ENCODE results near the gene PCDH9.

The PCDH9 gene

DNA sequence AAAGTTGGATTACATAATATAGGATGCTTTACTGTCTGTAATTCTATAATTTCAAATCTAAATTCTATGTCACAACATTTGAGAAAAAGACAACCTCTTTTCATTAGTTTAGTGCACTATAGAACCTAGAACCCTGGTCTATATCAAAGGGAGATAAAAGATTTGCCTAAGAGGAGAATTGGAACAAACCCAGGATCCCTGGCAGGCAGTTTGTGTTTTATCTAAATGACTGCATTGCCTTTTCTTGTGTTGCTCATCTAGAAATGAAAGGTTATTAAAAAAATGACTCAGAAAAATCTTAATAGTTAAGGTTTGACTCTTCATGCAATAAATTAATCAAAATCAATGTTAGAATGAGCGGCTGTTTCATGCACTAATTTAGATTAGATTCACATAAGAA, 96.7 kb downstream of the PCDH9 start:
- H3K4me3 ChIP-seq (replicated peaks; ENCODE audit: insufficient read depth, low read length) = no peak overlapping the region
- TF ChIP-seq SPI1 (IDR thresholded peaks at IDR 0.05; ENCODE audit: borderline replicate concordance, low read depth) = no peak
- TF ChIP-seq, protein P1, sequence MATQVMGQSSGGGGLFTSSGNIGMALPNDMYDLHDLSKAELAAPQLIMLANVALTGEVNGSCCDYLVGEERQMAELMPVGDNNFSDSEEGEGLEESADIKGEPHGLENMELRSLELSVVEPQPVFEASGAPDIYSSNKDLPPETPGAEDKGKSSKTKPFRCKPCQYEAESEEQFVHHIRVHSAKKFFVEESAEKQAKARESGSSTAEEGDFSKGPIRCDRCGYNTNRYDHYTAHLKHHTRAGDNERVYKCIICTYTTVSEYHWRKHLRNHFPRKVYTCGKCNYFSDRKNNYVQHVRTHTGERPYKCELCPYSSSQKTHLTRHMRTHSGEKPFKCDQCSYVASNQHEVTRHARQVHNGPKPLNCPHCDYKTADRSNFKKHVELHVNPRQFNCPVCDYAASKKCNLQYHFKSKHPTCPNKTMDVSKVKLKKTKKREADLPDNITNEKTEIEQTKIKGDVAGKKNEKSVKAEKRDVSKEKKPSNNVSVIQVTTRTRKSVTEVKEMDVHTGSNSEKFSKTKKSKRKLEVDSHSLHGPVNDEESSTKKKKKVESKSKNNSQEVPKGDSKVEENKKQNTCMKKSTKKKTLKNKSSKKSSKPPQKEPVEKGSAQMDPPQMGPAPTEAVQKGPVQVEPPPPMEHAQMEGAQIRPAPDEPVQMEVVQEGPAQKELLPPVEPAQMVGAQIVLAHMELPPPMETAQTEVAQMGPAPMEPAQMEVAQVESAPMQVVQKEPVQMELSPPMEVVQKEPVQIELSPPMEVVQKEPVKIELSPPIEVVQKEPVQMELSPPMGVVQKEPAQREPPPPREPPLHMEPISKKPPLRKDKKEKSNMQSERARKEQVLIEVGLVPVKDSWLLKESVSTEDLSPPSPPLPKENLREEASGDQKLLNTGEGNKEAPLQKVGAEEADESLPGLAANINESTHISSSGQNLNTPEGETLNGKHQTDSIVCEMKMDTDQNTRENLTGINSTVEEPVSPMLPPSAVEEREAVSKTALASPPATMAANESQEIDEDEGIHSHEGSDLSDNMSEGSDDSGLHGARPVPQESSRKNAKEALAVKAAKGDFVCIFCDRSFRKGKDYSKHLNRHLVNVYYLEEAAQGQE (IDR thresholded peaks at IDR 0.05; ENCODE audit: insufficient replicate concordance, low read depth) = no peak
- TF ChIP-seq, protein P2, sequence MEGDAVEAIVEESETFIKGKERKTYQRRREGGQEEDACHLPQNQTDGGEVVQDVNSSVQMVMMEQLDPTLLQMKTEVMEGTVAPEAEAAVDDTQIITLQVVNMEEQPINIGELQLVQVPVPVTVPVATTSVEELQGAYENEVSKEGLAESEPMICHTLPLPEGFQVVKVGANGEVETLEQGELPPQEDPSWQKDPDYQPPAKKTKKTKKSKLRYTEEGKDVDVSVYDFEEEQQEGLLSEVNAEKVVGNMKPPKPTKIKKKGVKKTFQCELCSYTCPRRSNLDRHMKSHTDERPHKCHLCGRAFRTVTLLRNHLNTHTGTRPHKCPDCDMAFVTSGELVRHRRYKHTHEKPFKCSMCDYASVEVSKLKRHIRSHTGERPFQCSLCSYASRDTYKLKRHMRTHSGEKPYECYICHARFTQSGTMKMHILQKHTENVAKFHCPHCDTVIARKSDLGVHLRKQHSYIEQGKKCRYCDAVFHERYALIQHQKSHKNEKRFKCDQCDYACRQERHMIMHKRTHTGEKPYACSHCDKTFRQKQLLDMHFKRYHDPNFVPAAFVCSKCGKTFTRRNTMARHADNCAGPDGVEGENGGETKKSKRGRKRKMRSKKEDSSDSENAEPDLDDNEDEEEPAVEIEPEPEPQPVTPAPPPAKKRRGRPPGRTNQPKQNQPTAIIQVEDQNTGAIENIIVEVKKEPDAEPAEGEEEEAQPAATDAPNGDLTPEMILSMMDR (IDR thresholded peaks at IDR 0.05; ENCODE audit: insufficient read depth, low read length) = no peak
- no peak for TF ChIP-seq GABPA (IDR thresholded peaks at IDR 0.05; ENCODE audit: low read depth)
- no peak for TF ChIP-seq POLR2AphosphoS5 (IDR thresholded peaks at IDR 0.05; ENCODE audit: low read depth)
- H3K27ac ChIP-seq (replicated peaks) = no peak overlapping the region
- no peaks in the 10 kb centered on the region for H3K27me3 ChIP-seq (ENCODE audit: insufficient read depth, poor library complexity, severe bottlenecking)
- no peak for DNase-seq (ENCODE audit: low read depth in 1 of 2, low spot score in 1 of 2)

DNA sequence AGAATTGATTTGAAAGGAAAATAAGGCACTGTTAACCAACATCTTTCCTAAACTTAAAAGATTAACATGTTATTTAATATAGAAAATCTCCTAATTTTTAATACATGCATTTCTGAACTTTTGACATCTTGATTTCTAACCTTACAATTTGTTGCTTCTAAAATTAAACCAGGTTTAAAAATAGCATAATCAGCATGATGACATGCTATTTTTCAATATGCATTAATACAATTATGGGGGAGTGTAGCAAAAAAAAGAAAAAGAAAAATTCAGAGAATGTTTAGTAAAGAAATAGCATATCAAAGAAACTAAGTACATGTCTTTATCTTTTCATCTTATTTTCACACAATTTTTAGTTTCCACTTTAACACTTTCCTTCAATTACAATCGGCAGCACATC, 98.7 kb downstream of the PCDH9 start:
- Histone ChIP-seq H3K27me3 (ENCODE audit: insufficient read depth, poor library complexity, severe bottlenecking) (no peaks in the 10 kb centered on the region), H3K27ac (replicated peaks) (no peak overlapping the region), H3K4me3 (replicated peaks; ENCODE audit: insufficient read depth, low read length) (no peak overlapping the region)
- TF ChIP-seq, protein P1 (IDR thresholded peaks at IDR 0.05; ENCODE audit: insufficient replicate concordance, low read depth) = no peak
- TF ChIP-seq POLR2AphosphoS5 (IDR thresholded peaks at IDR 0.05; ENCODE audit: low read depth) = no peak
- TF ChIP-seq, protein P2 (IDR thresholded peaks at IDR 0.05; ENCODE audit: insufficient read depth, low read length) = no peak
- no peak for TF ChIP-seq GABPA (IDR thresholded peaks at IDR 0.05; ENCODE audit: low read depth)
- no peak for TF ChIP-seq SPI1 (IDR thresholded peaks at IDR 0.05; ENCODE audit: borderline replicate concordance, low read depth)
- no peak for DNase-seq (ENCODE audit: low read depth in 1 of 2, low spot score in 1 of 2)

DNA sequence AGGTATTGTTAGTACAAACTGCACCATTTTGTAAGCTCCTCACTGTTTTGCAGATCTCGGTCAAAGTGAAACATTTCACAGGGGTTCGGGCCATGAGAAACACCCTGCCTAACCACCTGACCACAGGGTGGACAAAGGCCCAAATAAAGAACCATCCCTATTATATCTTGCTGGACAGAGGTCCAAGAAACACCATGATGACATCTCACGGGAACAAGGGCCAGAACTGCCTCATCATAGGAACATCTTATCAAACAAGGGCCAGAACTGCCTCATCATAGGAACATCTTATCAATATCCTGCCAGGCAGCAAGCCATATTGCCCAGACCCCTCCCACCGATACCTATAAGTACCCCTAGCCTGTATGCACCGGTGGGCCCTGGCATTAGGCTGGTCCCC, 99.7 kb downstream of the PCDH9 start:
- Histone ChIP-seq H3K27me3 (ENCODE audit: insufficient read depth, poor library complexity, severe bottlenecking) (no peaks in the 10 kb centered on the region), H3K27ac (replicated peaks) (no peak overlapping the region), H3K4me3 (replicated peaks; ENCODE audit: insufficient read depth, low read length) (no peak overlapping the region)
- DNase-seq (ENCODE audit: low read depth in 1 of 2, low spot score in 1 of 2) = no peak
- TF ChIP-seq, protein P1 (IDR thresholded peaks at IDR 0.05; ENCODE audit: insufficient replicate concordance, low read depth) = no peak
- no peak for TF ChIP-seq POLR2AphosphoS5 (IDR thresholded peaks at IDR 0.05; ENCODE audit: low read depth)
- TF ChIP-seq GABPA (IDR thresholded peaks at IDR 0.05; ENCODE audit: low read depth) = no peak
- TF ChIP-seq, protein P2 (IDR thresholded peaks at IDR 0.05; ENCODE audit: insufficient read depth, low read length) = no peak
- no peak for TF ChIP-seq SPI1 (IDR thresholded peaks at IDR 0.05; ENCODE audit: borderline replicate concordance, low read depth)
